ENCODE data around the gene THAP12. TPM values are rescaled to one million over a fixed set of nuclear protein-coding genes. Genes with fewer than 3 reads are reported as not detected.

The THAP12 gene
- polyA plus RNA-seq, 4 donors, result 71.4 to 92.6 (median 82.2) TPM

- no peak for DNase-seq (ENCODE audit: low read depth in 4 of 4, low spot score in 2 of 4)
These were observed 564 bp downstream of the THAP12 start for GRCh38 chr11:76380159-76380976.

- no peak for DNase-seq (ENCODE audit: low read depth in 4 of 4, low spot score in 2 of 4)
These were observed 1.1 kb downstream of the THAP12 start for GRCh38 chr11:76379807-76380158.

GRCh38 chr11:76376746-76377558, 4.0 kb downstream of the THAP12 start:
- DNase-seq (ENCODE audit: low read depth in 4 of 4, low spot score in 2 of 4), result no peak

GRCh38 chr11:76371170-76371569, 9.8 kb downstream of the THAP12 start:
- DNase-seq (ENCODE audit: low read depth in 4 of 4, low spot score in 2 of 4), result no peak

GRCh38 chr11:76369406-76369805, 11.5 kb downstream of the THAP12 start:
- no peak for DNase-seq (ENCODE audit: low read depth in 4 of 4, low spot score in 2 of 4)

- DNase-seq (ENCODE audit: low read depth in 4 of 4, low spot score in 2 of 4), result no peak
These were observed 12.4 kb downstream of the THAP12 start for GRCh38 chr11:76368490-76368889.

- DNase-seq (ENCODE audit: low read depth in 4 of 4, low spot score in 2 of 4), result no peak
These were observed 15.8 kb downstream of the THAP12 start for GRCh38 chr11:76365038-76365679.

- no peak for DNase-seq (ENCODE audit: low read depth in 4 of 4, low spot score in 2 of 4)
These were observed 18.2 kb downstream of the THAP12 start for GRCh38 chr11:76362716-76363115.

GRCh38 chr11:76361776-76362175, 19.2 kb downstream of the THAP12 start:
- DNase-seq (ENCODE audit: low read depth in 4 of 4, low spot score in 2 of 4), result no peak

GRCh38 chr11:76361374-76361773, 19.6 kb downstream of the THAP12 start:
- DNase-seq (ENCODE audit: low read depth in 4 of 4, low spot score in 2 of 4), result no peak

GRCh38 chr11:76355172-76355571, 25.8 kb downstream of the THAP12 start:
- no peak for DNase-seq (ENCODE audit: low read depth in 4 of 4, low spot score in 2 of 4)

- no peak for DNase-seq (ENCODE audit: low read depth in 4 of 4, low spot score in 2 of 4)
These were observed 32.6 kb downstream of the THAP12 start for GRCh38 chr11:76348348-76348747.

- DNase-seq (ENCODE audit: low read depth in 4 of 4, low spot score in 2 of 4), result peak in 1 of 4 donors; percentile 14
These were observed 33.5 kb downstream of the THAP12 start for GRCh38 chr11:76347466-76347865.

- peak in 1 of 4 donors; percentile 28 for DNase-seq (ENCODE audit: low read depth in 4 of 4, low spot score in 2 of 4)
These were observed 41.7 kb downstream of the THAP12 start for GRCh38 chr11:76339221-76339620.

GRCh38 chr11:76337923-76338322, 43.0 kb downstream of the THAP12 start:
- DNase-seq (ENCODE audit: low read depth in 4 of 4, low spot score in 2 of 4), result no peak

- DNase-seq (ENCODE audit: low read depth in 4 of 4, low spot score in 2 of 4), result no peak
These were observed 43.5 kb downstream of the THAP12 start for GRCh38 chr11:76337469-76337868.

GRCh38 chr11:76336597-76336996, 44.3 kb downstream of the THAP12 start:
- no peak for DNase-seq (ENCODE audit: low read depth in 4 of 4, low spot score in 2 of 4)

- no peak for DNase-seq (ENCODE audit: low read depth in 4 of 4, low spot score in 2 of 4)
These were observed 45.1 kb downstream of the THAP12 start for GRCh38 chr11:76335842-76336241.

- DNase-seq (ENCODE audit: low read depth in 4 of 4, low spot score in 2 of 4), result no peak
These were observed 46.0 kb downstream of the THAP12 start for GRCh38 chr11:76334826-76335389.

GRCh38 chr11:76330651-76331050, 50.3 kb downstream of the THAP12 start:
- DNase-seq (ENCODE audit: low read depth in 4 of 4, low spot score in 2 of 4), result no peak

- DNase-seq (ENCODE audit: low read depth in 4 of 4, low spot score in 2 of 4), result no peak
These were observed 50.9 kb downstream of the THAP12 start for GRCh38 chr11:76329983-76330382.

All from left renal cortex interstitium (tissue), 4 donors.